Activated CD4-positive, alpha-beta T cell treated with anti-CD3 and anti-CD28 coated beads, Interleukin-2, amount 50 U/mL, for 1 hour (primary cell): ENCODE data around the gene STK4.
"Not testable (repeated sequence)": the region's sequence is repeated elsewhere in the genome, so short reads cannot be mapped to it uniquely, and the experiment has no call there.

Experiments used
- DNase-seq: peaks from one replicate; pipeline ENCODE4 v3.0.0-alpha.2; 2020

Gene STK4

DNA sequence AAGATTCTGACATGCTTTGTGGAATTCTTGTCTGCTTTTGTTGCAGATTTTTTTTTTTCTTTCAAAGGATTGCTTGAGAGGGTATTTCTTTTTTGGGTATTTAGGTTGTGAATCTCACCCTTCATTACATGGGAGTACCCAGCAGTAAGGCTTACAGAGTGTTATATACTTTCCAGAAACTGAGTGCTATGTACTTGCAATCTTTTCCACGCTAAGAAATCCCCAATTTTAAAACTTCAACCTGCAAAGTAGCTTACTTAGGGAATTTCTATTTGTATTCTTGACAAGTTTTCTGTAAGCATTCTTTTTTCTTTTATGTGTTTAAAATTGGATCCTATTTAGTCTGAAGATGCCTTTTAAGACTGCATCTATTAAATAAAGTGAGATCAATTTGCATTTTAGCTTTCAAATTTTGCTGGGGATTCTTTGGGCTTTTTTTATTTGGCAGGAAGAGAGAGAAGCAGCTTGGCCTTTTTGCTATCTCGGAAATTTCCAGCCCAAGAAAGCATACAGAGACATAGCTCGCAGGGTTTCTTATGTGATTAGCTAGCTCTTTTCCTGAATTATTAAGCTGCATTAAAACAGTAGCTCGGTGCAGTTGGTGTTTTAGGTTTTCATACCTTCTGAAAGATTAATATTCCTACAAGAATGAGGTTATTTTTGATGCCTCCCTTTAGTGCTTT, 92.0 kb downstream of the STK4 start:
- no peak for DNase-seq

DNA sequence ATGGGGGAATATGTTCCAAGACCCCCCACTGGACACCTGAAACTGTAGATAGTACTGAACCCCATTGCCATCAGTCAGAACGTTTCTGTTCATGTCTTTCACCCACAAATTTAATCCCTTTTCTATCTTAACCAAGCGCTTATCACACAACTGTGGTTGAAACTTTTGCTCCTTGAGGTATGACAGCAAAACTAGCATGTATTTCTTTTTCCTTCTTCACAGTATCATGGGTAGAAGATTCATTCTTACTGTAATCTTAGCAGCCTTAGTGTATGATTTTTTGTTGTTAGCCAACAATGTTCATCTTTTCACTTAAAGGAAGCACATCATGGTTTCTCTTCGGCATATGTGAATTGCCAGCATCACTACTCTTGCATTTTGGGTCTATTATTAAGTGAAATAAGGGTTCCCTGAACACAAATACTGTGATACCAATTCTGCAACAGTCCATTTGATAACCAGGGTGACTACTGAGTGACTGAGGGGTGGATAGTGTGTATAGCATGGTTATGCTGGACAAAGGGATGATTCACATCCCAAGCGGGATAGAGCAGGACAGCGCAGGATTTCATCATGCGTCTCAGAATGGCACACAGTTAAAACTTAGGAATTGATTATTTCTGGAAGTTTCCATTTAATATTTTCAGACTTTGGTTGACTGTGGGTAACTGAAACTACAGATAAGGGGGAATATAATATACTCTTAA, 92.9 kb downstream of the STK4 start:
- no peak for DNase-seq

DNA sequence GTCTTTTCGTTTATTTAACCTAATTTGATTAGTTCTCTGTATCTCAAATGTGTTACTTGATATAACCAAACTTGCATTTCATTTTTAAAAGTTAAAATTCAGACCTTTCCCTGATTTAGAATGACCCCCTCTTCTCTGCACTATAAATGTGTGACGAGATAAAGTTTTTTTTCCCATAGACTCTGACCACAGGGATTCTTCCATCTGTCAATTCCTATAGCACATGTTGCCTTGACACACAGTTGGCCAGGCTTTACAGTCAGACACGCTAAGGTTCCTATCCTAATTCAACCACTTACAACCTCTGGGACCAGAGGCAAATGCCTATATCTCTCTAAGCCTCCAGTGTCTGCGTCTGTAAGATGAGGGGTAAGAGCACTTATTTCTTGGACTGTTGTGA, 94.0 kb downstream of the STK4 start:
- DNase-seq, result no peak

DNA sequence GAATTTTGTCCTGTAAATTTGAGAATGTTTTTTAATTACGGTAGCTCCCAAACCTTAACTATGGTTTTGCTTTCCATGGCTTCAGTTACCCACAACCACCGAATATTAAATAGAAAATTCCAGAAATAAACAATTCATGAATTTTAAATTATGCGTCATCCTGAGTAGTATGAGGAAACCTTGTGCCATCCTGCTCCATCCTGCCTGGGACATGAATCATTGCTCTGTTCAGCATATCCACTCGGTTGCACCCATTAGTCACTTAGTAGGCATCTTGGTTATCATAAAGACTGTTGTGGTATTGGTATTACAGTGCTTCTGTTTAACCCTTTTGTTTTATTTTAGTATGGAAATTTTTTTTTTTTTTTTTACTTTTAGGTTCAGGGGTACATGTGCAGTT, 94.9 kb downstream of the STK4 start:
- no peak for DNase-seq

DNA sequence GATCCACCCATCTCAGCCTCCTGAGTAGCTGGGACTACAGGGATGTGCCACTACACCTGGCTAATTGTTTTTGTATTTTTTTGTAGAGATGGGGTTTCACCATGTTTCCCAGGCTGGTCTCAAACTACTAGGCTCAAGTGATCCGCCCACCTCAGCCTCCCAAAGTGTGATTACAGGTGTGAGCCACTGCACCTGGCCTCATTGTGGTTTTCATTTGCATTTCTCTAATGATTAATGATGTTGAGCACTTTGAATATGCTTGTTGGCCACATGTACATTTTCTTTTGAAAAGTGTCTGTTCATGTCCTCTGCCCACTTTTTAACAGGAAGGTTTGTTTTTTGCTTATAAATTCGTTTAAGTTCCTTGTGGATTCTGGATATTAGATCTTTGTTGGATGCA, 96.8 kb downstream of the STK4 start:
- not testable (repeated sequence) for DNase-seq

DNA sequence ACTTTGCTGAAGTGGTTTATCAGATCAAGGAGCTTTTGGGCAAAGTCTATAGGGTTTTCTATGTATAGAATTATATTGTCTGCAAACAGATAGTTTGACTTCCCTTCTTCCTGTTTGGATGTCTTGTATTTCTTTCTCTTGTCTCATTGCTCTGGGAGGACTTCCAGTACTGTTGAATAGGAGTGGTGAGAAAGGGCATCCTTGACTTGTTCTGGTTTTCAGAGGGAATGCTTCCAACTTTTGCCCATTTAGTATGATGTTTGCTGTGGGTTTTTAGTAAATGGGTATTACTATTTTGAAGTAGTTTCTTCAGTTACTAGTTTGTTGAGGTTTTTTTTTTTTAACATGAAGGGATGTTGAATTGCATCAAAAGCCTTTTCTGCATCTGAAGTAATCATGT, 98.5 kb downstream of the STK4 start:
- no peak for DNase-seq

DNA sequence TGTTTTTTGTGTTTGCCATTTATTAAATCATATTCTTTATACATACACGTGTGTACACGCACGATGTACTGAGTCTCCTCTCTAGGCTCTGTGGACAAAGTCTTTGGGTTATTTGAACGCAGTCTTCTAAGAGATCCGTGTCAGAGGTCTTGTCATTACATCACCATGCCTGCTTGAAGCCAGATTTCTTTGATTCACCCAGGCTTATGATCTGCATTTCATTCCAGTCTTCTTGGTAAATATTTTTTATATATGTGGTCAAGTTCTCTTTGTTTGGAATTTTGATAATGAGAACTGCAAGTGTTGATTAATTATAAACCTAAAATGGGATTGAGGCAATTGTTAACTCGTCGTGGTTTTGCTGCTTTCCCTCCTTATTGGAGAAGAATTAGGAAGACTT, 100.1 kb downstream of the STK4 start:
- no peak for DNase-seq

DNA sequence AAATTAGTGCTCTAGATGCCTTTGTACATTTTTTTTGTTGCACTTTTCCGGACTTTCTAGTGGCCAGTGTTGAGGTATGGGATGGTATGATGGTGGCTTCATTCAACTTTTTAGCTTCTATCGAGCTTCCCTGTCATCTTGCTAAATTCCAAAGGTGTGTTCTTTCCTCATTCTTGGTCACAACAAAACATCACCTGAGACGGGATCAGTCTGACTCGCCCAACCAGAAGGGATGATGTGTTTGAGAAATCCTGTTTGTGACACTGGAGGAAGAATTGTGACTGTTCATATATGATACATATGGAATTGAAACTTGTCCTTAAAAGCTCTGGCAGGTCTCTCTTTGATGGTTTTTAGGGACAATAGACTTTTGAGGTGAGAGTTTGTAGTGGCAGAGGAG, 100.8 kb downstream of the STK4 start:
- DNase-seq, result no peak

DNA sequence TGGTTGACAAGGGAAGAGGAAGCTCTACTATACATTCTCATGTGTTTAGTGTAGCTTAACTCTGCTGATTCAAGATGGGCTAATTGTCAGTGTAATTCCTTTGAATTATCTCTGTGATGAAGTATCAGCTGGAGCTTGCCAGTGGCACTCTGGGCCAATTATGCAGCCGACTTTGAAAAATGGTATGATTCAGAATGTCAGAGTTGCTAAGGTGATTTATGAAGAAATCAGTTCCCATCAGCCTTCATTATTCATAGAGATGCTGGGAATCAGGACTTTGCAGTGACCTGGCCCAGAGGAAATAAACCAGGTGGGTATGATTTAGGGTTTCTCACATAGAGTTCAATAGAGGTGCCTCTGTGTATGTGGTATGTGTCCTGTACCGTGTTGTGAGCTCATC, 101.2 kb downstream of the STK4 start:
- no peak for DNase-seq

DNA sequence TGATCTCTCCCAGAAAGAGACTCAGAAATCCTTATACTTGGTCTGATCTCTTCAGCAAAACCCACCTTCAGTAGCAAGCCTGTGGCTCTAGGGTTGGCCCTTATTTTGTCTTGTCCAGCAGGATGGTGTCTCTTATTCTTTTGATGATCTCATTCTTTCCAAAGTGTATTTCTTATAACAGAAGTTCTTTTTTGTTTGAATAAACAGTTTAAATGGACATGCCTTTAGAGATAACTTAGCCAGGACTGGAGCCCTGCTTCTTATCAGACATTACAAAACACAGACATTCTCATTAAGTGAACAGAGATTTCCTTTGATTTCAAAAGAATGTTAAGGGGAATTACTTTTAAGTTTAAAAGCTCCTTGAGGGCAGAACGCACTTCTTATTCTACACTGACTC, 102.9 kb downstream of the STK4 start:
- DNase-seq, result no peak

DNA sequence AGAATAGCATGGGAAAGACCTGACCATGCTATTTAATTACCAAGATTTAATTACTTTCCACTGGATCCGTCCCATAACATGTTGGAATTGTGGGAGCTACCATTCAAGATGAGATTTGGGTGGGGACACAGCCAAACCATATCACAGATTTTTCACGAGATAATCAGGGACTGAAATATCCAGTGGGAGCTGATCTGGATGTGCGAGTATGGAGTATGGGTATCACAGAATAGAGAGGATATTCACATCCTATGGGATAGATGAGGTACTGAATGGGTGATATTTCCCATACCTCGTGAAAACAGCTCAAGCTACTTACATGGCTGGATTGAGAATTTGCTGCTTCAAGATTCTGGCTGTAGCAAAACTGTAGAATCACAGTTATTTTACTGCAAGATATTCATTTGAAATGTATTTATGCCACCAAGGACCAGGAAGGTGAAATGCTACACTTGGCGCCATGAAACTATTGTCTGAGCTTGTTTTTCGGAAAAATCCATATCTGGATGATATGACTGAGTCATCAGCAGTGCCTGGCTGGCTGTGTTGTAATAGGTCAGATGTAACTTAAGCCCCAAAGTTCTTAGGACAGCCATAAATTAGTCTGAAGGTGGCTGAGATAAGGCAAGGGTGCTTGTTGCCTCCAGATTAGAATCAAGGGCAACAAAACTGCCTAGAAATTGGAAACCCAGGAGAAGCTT, 104.8 kb downstream of the STK4 start:
- DNase-seq, result no peak

DNA sequence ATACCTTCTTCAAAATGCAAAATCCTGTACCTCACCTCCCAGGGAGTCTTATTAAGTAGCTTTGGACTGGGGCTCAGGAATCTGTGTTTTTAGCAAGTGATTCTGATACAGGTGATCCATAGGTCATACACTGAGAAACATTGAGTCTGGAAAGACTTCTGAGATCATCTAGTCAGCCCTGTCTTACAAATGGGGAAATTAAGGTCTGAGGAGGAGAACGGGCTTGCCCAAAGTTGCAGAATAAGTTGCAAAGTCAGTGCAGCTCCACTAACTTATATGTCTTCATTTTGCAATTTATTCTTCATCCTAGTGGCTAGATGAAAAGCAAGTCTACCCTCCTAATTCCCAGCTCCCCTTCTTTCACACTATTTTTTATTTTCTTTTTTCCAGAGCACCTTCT, 105.8 kb downstream of the STK4 start:
- DNase-seq, result no peak

DNA sequence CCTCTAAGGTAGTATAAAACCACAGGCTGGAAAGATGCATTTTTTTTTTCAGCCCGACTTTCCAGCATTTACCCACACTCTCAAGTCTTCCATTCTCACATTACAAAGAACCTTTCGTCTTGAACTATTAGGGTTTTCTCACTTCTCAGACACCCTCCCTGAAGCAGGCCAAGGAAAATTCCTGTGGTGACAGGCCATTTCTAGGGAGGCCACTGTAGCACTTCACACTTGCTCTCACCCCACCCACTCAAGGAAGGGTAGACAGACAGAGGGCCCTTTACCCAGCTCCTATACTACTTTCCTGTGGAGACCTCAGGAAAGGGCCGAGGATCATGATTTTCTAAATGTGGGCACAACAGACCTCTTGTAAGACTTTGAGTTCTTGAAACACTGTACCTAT, 106.9 kb downstream of the STK4 start:
- DNase-seq, result no peak

DNA sequence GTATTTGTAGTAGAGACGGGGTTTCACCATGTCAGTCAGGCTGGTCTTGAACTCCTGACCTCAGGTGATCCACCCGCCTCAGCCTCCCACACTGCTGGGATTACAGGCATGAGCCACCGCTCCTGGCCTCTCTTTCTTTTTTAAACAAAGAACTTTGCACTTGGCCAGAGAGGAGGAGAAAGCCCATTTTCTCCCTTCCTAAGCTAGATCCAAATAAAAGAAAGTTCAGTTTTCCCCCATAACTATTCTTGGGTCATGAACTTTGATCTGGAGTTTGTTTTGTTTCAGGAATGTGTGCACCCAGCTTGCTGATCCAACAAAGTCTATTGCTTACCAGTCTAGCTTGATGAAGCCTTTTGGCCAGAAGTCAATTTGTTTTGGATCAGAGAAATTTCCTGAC, 111.2 kb downstream of the STK4 start:
- DNase-seq, result no peak

DNA sequence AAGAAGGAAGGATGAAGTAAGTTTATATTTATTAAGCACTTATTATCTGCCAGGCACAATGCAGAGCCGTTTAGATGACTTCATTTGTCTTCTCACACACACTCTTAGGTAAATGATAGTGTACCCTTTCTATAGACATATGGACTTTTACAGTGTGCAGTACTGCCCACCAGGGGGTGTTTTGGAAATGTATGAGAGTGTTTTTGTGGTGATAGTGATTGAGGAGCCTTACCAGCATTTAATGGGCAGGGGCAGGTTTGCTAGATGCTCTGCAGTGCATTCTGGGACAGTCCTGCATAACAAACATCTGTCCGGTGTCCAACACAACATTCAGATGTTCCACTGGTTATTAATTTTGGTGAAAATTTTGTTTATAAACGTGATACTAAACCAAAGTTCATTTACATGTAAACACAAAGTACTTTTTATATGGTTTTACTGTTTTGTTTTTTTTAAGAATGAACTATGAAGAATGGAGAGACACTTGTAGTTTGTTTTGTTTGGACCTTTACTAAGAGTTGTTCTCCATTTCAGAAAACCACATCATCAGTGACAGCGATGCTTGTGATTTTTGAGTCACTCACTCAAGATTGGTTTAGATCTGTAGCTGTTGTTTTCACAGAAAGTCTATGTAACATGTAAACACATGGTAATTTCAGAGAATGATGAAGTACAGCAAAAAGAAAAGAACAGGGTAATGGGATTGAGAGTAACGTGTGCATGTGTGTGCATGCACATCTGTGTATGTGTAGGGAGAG, 114.7 kb downstream of the STK4 start:
- DNase-seq, result no peak

DNA sequence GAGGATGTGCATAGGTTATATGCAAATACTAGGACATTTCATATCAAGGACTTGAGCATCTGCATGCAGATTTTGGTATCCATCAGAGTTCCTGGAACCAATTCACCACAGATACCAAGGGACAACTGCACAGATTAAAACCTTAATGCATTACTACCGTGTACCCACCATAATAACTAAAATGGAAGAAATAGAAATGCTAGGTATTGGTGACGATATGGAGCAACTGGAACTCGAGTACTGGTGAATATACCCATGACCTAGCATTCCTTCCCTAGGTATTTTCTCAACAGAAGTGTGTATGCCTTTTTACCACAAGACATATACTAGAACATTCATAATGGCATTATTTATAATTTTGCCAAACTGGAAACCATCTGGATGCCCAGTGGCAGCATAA, 116.2 kb downstream of the STK4 start:
- DNase-seq, result no peak

DNA sequence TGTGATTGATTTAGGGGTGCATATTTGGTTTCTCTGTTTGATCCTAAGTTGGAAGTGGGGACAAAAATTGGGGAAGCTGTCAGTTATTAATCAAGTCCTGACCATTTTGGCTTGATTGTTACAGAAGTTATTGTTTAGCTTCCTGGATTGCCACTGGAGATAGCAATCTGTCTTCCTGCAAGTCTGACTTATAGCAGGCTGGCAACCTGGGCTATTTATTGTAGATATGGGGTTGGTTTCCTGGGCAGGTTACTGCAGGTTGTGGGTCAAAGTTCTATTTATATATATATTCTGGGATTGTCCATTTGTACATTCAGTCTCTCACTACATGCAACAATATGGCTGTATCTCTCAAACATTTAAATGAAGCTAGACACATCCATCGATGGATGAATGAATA, 116.8 kb downstream of the STK4 start:
- DNase-seq, result no peak

DNA sequence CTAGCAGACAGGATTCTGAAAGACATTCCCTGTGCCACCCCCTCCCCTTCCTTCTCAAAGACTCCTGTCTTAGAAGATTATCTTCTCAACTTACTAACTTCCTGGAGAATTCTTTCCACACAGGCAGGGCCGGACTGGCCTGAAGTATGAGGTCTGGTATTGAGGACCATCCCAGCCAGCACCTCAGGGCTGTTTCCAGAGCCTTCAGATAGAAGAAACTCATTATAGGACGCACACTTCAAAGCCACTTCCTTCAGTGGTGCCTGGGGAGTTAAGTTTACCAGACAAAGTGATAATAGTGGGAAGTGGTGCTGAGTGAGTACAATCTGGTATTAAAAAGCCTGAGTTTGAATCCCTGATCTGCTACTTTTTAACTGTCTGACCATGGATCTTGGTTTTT, 119.0 kb downstream of the STK4 start:
- no peak for DNase-seq

DNA sequence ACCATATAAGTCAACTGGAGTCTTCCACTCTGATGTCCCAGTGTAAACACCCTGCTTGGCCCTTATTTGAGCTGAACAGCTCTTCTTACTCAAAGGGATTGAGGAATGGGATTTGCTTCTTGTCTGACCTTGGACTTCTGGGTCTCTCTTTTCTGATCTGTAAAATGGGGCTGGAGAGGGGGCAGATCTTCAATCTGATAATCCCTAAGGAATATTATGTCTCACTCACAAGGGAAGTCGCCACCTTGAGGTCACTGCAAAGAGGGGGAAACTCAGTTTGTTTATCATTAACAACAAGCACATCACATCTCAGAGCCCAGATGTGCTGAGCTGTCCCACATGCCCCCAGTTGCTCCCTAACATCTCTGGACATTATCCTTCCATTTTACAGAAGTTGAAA, 119.6 kb downstream of the STK4 start:
- no peak for DNase-seq

DNA sequence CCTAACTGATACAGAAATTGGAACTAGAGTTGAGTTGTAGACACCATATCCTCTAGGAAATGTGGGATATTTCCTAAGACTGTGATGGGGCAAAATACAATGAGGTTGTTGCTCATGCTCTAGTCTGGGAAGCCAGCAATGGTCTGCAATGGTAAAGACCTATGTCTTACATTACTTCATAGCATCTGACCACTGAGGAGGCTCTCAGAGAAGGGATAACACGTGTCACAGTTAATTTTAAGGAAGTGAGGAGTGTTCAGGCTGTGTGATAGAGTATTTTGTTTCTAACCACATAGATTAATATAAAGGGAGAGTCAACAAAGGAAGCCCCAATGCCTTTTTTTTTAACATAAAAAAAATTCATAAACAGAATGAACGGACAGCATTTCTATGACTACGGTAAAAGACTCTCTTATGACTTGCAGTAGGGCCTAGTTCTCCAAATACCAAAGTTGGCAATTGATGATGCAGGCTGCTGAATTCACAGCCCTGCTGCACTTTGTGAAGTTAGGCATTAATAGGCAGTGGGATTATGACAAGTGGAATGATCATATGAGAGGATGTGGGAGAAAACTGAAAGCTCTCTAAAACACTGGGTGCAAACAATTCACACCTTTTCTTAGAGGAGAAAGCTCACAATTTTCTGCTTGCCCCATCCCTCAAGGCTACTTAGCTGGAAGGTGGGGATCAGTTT, 120.9 kb downstream of the STK4 start:
- DNase-seq, result no peak

DNA sequence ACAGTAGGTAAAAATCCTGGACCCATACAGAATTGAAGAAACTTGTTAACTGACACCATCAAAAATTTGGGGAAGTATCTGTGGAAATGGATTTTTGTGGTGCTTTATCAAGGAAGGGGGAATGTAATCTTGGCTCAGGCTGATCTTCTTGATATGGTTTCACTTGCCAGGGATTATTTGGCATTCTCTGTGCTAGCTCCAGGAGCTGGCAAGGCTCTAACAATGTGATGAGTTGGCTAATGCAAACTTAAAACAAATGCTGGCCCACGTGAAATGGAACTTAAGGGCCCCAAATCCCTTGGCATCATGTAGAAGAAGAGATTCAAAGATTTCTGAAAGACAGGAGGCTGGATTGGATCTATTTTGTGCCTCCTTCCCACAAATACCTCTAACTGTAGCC, 121.5 kb downstream of the STK4 start:
- DNase-seq, result no peak

DNA sequence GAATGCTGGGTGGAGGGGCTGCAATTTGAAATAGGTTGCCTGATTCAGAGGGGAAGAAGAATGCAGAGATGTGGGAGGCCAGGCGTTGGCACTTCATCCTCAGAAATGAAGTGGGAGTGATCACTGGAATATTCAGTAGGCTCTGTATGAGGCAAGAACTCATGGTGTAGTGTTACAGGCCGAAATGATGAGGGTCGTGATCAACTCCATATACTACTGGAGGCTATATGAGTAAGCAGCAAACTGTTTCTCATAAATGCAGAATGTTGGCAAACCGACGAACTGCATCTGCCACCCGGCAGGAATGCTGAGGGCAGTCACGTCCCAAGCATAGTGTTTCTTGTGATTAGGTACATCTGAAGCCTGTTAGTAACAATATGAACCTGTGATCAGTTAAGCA, 121.9 kb downstream of the STK4 start:
- no peak for DNase-seq

DNA sequence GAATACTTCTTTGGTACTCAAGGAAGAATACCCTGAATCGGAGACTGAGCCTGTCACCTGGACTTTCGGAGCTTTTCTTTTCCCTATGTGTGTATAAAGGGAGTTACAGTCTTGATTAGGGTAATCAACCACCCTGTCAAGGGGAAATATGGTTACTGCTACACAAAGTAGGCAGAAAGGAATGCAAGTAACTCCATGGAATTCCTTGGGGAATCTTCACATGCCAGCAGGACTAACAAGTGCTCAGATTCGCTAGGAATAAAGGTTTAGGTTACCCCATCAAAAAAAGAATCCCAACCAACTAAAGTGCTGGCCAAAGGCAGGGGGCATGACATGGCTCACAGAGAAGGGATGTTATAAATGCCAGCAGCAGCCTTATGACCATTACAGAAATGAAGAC, 124.2 kb downstream of the STK4 start:
- no peak for DNase-seq
